ENCODE data around the gene MYL5.

- TF ChIP-seq POLR2A (IDR thresholded peaks at IDR 0.05; ENCODE audit: low read length) (no peak), GATA1 (IDR thresholded peaks at IDR 0.05; ENCODE audit: low read depth, low read length) (no peak)
Observed at GRCh38 chr4:679104-679481, 4.8 kb downstream of the MYL5 start.

Measured in erythroblast (primary cell).